ENCODE data around the gene GPRIN2. TPM values are rescaled to one million over a fixed set of nuclear protein-coding genes. Genes with fewer than 3 reads are reported as not detected.
"Not testable (repeated sequence)": the region's sequence is repeated elsewhere in the genome, so short reads cannot be mapped to it uniquely, and the experiment has no call there.

GPRIN2 gene
- polyA plus RNA-seq, 2 donors = 3.1 to 6.2 TPM

- not testable (repeated sequence) for H3K27ac ChIP-seq (ENCODE audit: low read depth in 2 of 2, low read length in 1 of 2); H3K4me3 ChIP-seq (ENCODE audit: low read depth in 1 of 2, low read length in 2 of 2); H3K27me3 ChIP-seq (ENCODE audit: control insufficient read depth in 1 of 2, insufficient read depth in 2 of 2, low read length in 2 of 2); H3K36me3 ChIP-seq (ENCODE audit: control insufficient read depth in 2 of 2, insufficient read depth in 2 of 2, low read length in 1 of 2); H3K4me1 ChIP-seq (ENCODE audit: control insufficient read depth in 2 of 2, insufficient read depth in 2 of 2, low read length in 1 of 2); H3K9me3 ChIP-seq (ENCODE audit: control insufficient read depth in 2 of 2, insufficient read depth in 1 of 2, low read depth in 1 of 2, low read length in 1 of 2)
- no CpG with 5 or more reads among the region's 24 CpGs for WGBS, 2 donors
These were observed 31.1 kb upstream of the GPRIN2 start for GRCh38 chr10:46587546-46587945.

- not testable (repeated sequence) for H3K27ac ChIP-seq (ENCODE audit: low read depth in 2 of 2, low read length in 1 of 2); H3K9me3 ChIP-seq (ENCODE audit: control insufficient read depth in 2 of 2, insufficient read depth in 1 of 2, low read depth in 1 of 2, low read length in 1 of 2); H3K4me3 ChIP-seq (ENCODE audit: low read depth in 1 of 2, low read length in 2 of 2); H3K27me3 ChIP-seq (ENCODE audit: control insufficient read depth in 1 of 2, insufficient read depth in 2 of 2, low read length in 2 of 2); H3K4me1 ChIP-seq (ENCODE audit: control insufficient read depth in 2 of 2, insufficient read depth in 2 of 2, low read length in 1 of 2); H3K36me3 ChIP-seq (ENCODE audit: control insufficient read depth in 2 of 2, insufficient read depth in 2 of 2, low read length in 1 of 2)
- no CpG with 5 or more reads among the region's 13 CpGs for WGBS, 2 donors
These were observed 28.8 kb upstream of the GPRIN2 start for GRCh38 chr10:46585246-46585645.

DNA sequence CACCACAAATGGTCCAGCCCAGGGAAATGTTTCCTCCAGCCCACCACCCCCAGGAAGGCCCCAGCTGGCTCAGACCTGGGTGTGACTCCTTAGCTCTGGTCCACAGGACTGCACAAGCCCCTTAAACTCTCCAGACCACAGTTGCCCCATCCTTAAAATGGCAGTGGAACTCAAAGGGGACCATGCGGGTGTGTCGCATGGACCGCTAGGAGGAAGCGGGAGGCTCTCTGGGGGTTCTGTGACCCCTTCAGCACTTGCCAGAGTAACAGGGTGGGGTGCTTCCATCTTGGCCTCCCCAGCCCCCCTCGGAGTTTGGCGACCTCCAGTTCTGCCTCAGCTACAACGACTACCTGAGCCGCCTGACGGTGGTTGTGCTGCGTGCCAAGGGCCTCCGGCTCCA, 27.7 kb upstream of the GPRIN2 start:
- not testable (repeated sequence) for H3K36me3 ChIP-seq (ENCODE audit: control insufficient read depth in 2 of 2, insufficient read depth in 2 of 2, low read length in 1 of 2); H3K27me3 ChIP-seq (ENCODE audit: control insufficient read depth in 1 of 2, insufficient read depth in 2 of 2, low read length in 2 of 2); H3K4me3 ChIP-seq (ENCODE audit: low read depth in 1 of 2, low read length in 2 of 2); H3K9me3 ChIP-seq (ENCODE audit: control insufficient read depth in 2 of 2, insufficient read depth in 1 of 2, low read depth in 1 of 2, low read length in 1 of 2); H3K4me1 ChIP-seq (ENCODE audit: control insufficient read depth in 2 of 2, insufficient read depth in 2 of 2, low read length in 1 of 2); H3K27ac ChIP-seq (ENCODE audit: low read depth in 2 of 2, low read length in 1 of 2)
- 77 to 94% methylated on average over 5 to 7 of the region's 11 CpGs for WGBS, 2 donors

GRCh38 chr10:46582568-46582967, 26.1 kb upstream of the GPRIN2 start:
- not testable (repeated sequence) for H3K9me3 ChIP-seq (ENCODE audit: control insufficient read depth in 2 of 2, insufficient read depth in 1 of 2, low read depth in 1 of 2, low read length in 1 of 2); H3K27me3 ChIP-seq (ENCODE audit: control insufficient read depth in 1 of 2, insufficient read depth in 2 of 2, low read length in 2 of 2); H3K4me1 ChIP-seq (ENCODE audit: control insufficient read depth in 2 of 2, insufficient read depth in 2 of 2, low read length in 1 of 2); H3K27ac ChIP-seq (ENCODE audit: low read depth in 2 of 2, low read length in 1 of 2); H3K36me3 ChIP-seq (ENCODE audit: control insufficient read depth in 2 of 2, insufficient read depth in 2 of 2, low read length in 1 of 2); H3K4me3 ChIP-seq (ENCODE audit: low read depth in 1 of 2, low read length in 2 of 2)
- 19% methylated on average over 4 of the region's 11 CpGs; no CpG with 5 or more reads in 1 of the 2 donors for WGBS, 2 donors

- not testable (repeated sequence) for H3K9me3 ChIP-seq (ENCODE audit: control insufficient read depth in 2 of 2, insufficient read depth in 1 of 2, low read depth in 1 of 2, low read length in 1 of 2); H3K36me3 ChIP-seq (ENCODE audit: control insufficient read depth in 2 of 2, insufficient read depth in 2 of 2, low read length in 1 of 2); H3K27ac ChIP-seq (ENCODE audit: low read depth in 2 of 2, low read length in 1 of 2); H3K27me3 ChIP-seq (ENCODE audit: control insufficient read depth in 1 of 2, insufficient read depth in 2 of 2, low read length in 2 of 2); H3K4me1 ChIP-seq (ENCODE audit: control insufficient read depth in 2 of 2, insufficient read depth in 2 of 2, low read length in 1 of 2); H3K4me3 ChIP-seq (ENCODE audit: low read depth in 1 of 2, low read length in 2 of 2)
- WGBS, 2 donors = 92 to 96% methylated on average over 5 to 9 of the region's 12 CpGs
These were observed 25.5 kb upstream of the GPRIN2 start for GRCh38 chr10:46581997-46582396.

DNA sequence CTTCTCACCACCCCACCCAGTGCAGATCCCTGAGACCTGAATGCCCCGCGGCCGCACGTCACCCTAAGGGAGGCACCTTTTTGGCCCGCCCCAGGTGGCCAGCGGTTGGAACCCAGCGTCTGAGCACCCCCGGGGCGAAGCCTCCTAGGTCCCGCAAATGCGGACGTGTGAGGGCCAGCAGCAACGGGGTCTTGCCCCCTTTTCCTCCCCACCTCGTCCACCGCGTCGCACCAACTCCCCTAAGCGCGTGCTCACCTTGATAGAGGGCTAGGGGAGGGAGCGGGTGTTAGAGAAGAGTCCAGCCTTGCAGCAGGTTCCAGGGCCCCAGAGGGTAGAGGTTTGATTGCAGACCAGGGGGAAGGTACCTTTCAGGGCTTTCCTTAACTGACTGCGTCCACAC, 22.9 kb upstream of the GPRIN2 start:
- WGBS, 2 donors = 28 to 40% methylated on average over 8 to 13 of the region's 21 CpGs
- H3K36me3 ChIP-seq (ENCODE audit: control insufficient read depth in 2 of 2, insufficient read depth in 2 of 2, low read length in 1 of 2); H3K27ac ChIP-seq (ENCODE audit: low read depth in 2 of 2, low read length in 1 of 2); H3K27me3 ChIP-seq (ENCODE audit: control insufficient read depth in 1 of 2, insufficient read depth in 2 of 2, low read length in 2 of 2); H3K4me1 ChIP-seq (ENCODE audit: control insufficient read depth in 2 of 2, insufficient read depth in 2 of 2, low read length in 1 of 2); H3K9me3 ChIP-seq (ENCODE audit: control insufficient read depth in 2 of 2, insufficient read depth in 1 of 2, low read depth in 1 of 2, low read length in 1 of 2); H3K4me3 ChIP-seq (ENCODE audit: low read depth in 1 of 2, low read length in 2 of 2): not testable (repeated sequence)

GRCh38 chr10:46578474-46579178, 22.2 kb upstream of the GPRIN2 start, which contains the start of gene SYT15:
TSS of gene SYT15 (plus strand) at chr10:46579128. CDS start at chr10:46579169, 41 bp downstream.
- WGBS, 2 donors = 2 to 3% methylated on average over 11 to 50 of the region's 68 CpGs
- not testable (repeated sequence) for H3K9me3 ChIP-seq (ENCODE audit: control insufficient read depth in 2 of 2, insufficient read depth in 1 of 2, low read depth in 1 of 2, low read length in 1 of 2)

GRCh38 chr10:46577624-46578473, 21.4 kb upstream of the GPRIN2 start:
- H3K9me3 ChIP-seq (ENCODE audit: control insufficient read depth in 2 of 2, insufficient read depth in 1 of 2, low read depth in 1 of 2, low read length in 1 of 2); H3K4me3 ChIP-seq (ENCODE audit: low read depth in 1 of 2, low read length in 2 of 2); H3K27me3 ChIP-seq (ENCODE audit: control insufficient read depth in 1 of 2, insufficient read depth in 2 of 2, low read length in 2 of 2); H3K36me3 ChIP-seq (ENCODE audit: control insufficient read depth in 2 of 2, insufficient read depth in 2 of 2, low read length in 1 of 2); H3K27ac ChIP-seq (ENCODE audit: low read depth in 2 of 2, low read length in 1 of 2); H3K4me1 ChIP-seq (ENCODE audit: control insufficient read depth in 2 of 2, insufficient read depth in 2 of 2, low read length in 1 of 2): not testable (repeated sequence)
- 46 to 52% methylated on average over 30 to 41 of the region's 50 CpGs for WGBS, 2 donors

More at GRCh38 chr10:46578474-46579178, 22.2 kb upstream of the GPRIN2 start, which contains the start of gene SYT15:
- H3K27ac ChIP-seq (ENCODE audit: low read depth in 2 of 2, low read length in 1 of 2); H3K27me3 ChIP-seq (ENCODE audit: control insufficient read depth in 1 of 2, insufficient read depth in 2 of 2, low read length in 2 of 2); H3K4me1 ChIP-seq (ENCODE audit: control insufficient read depth in 2 of 2, insufficient read depth in 2 of 2, low read length in 1 of 2); H3K4me3 ChIP-seq (ENCODE audit: low read depth in 1 of 2, low read length in 2 of 2); H3K36me3 ChIP-seq (ENCODE audit: control insufficient read depth in 2 of 2, insufficient read depth in 2 of 2, low read length in 1 of 2): not testable (repeated sequence)

GRCh38 chr10:46573884-46574283, 17.4 kb upstream of the GPRIN2 start:
- H3K9me3 ChIP-seq (ENCODE audit: control insufficient read depth in 2 of 2, insufficient read depth in 1 of 2, low read depth in 1 of 2, low read length in 1 of 2); H3K27ac ChIP-seq (ENCODE audit: low read depth in 2 of 2, low read length in 1 of 2); H3K36me3 ChIP-seq (ENCODE audit: control insufficient read depth in 2 of 2, insufficient read depth in 2 of 2, low read length in 1 of 2); H3K4me3 ChIP-seq (ENCODE audit: low read depth in 1 of 2, low read length in 2 of 2); H3K4me1 ChIP-seq (ENCODE audit: control insufficient read depth in 2 of 2, insufficient read depth in 2 of 2, low read length in 1 of 2); H3K27me3 ChIP-seq (ENCODE audit: control insufficient read depth in 1 of 2, insufficient read depth in 2 of 2, low read length in 2 of 2): not testable (repeated sequence)
- WGBS, 2 donors = 67 to 68% methylated on average over 3 of the region's 4 CpGs

DNA sequence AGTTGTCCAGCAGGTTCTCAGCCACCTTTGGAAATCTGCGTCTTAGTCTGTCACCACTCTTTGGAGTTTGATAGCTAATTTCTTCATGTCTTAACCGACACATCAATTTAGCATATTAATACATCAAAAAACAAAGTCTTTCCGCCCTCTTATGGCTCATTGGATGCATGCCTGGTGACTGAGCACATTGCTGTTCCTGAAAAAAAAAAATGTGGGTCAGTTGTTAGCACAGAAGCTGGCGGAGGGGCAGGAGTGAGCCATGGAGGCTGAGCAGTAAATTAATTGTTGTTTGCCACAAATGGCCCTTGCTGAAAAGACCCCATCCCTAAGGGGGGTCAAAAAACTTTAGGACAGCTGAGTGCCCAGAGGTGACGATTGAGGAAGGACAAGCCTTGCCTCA, 16.9 kb upstream of the GPRIN2 start:
- H3K9me3 ChIP-seq (ENCODE audit: control insufficient read depth in 2 of 2, insufficient read depth in 1 of 2, low read depth in 1 of 2, low read length in 1 of 2); H3K4me1 ChIP-seq (ENCODE audit: control insufficient read depth in 2 of 2, insufficient read depth in 2 of 2, low read length in 1 of 2); H3K27me3 ChIP-seq (ENCODE audit: control insufficient read depth in 1 of 2, insufficient read depth in 2 of 2, low read length in 2 of 2); H3K36me3 ChIP-seq (ENCODE audit: control insufficient read depth in 2 of 2, insufficient read depth in 2 of 2, low read length in 1 of 2); H3K4me3 ChIP-seq (ENCODE audit: low read depth in 1 of 2, low read length in 2 of 2); H3K27ac ChIP-seq (ENCODE audit: low read depth in 2 of 2, low read length in 1 of 2): not testable (repeated sequence)
- WGBS, 2 donors = 54 to 55% methylated on average over 4 of the region's 5 CpGs
